Measurements from ENCODE around the gene GEMIN5.

GEMIN5 gene

DNA sequence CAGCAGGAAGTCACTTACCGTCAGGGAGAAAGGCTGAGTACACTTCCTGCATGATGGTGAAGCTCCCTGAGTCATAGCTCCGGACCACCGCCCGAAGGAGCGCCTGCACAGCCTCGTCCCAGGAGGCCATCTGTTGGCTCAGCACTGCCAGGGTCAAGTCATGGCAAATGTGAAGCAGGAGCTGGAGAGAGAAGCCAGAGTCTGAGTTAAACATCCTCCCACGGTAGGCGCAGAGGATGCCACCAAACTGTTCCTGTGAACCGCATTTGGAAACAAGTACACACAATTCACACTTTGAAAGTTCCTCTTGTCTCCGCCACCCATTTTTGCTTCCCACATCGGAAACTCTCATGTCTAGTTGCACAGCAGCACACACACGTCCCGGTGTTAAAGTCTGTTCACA, 45.6 kb downstream of the GEMIN5 start:
- DNase-seq (ENCODE audit: low read depth, low spot score) = no peak

DNA sequence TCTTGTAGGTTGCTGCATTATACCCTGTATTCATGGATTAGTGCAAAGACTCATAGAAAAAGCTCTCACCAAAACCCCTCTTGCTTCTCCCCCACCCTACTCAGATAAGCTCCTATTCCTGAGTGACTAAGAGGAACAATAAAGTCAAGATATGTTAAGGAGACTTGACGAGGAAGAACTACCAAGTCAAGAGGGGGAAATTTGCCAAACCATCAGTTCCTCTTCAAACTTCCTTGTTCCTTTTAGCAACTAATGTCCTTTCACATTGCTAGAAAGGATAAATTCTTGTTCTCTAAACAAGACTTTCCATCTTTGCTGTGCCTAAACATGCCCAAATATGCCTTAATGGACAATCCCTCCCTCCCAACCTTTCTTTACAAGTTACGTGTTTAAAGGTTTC, 52.6 kb downstream of the GEMIN5 start:
- no peak for DNase-seq (ENCODE audit: low read depth, low spot score)

DNA sequence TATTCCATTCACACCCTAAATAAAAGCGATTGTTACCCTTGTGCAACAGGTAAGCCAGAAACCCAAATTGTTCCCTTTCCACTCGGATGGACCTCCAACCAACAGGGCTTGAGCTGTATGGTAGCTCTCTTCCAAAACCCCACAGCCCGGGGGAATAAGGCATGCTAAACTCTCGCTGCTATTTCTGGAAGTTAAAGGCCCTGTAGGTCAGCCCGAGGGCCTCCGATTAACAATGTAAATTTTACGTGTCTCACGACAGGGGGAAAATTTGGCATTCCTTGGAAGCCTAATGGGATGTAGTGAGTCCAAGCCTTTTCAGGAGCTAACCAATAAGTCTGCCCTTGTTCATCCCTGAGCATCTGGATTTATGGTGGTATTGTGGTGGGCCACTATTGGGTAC, 53.6 kb downstream of the GEMIN5 start:
- no peak for DNase-seq (ENCODE audit: low read depth, low spot score)

DNA sequence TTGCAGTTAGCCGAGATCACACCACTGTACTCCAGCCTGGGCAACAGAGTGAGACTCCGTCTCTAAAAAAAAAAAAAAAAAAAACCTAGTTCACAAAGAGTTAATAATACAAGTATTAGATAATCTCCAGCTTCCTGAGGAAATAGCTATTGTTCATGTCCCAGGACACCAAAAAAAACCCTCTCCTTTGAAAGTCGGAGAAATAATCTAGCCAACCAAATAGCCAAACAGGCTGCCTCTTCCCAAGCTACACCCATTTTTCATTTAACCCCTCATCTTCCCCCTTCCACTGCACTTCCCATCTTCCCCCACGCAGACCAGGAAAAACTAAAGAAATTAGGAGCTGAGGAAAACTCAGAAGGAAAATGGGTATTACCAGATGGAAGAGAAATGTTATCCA, 56.0 kb downstream of the GEMIN5 start:
- DNase-seq (ENCODE audit: low read depth, low spot score) = no peak

DNA sequence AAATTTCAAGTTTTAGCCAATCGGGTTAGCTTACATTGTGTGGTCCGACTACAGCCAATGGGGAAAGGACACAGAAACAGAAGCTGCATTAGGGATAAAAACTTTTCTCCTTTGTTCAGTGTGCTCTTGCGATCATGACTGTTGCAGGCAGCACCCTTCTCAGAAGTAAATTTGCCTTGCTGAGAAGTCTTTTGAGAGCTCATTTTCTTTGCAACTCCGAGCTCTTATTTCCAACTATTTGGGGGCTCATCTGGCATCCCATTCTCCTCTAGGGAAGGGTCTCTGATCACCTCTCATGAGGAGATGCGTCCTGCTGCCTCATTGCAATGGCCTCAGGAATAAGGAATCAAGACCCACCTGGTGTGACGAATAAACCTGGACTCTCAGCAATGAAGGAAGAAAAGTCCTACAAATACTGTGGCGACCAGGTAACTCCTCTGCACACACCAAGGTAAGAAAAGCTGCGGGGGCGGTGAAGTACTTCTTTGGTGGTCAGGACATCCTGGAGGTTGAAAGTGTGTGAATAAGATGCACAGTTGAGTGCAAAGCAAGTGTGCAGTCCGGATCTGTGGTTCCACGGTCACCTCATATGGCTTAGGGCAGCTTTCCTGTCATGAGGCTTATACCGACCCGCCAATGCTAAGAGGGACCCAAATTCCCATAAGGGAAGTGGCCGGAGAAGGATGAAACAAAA, 59.2 kb downstream of the GEMIN5 start:
- peak; percentile 12 for DNase-seq (ENCODE audit: low read depth, low spot score)

DNA sequence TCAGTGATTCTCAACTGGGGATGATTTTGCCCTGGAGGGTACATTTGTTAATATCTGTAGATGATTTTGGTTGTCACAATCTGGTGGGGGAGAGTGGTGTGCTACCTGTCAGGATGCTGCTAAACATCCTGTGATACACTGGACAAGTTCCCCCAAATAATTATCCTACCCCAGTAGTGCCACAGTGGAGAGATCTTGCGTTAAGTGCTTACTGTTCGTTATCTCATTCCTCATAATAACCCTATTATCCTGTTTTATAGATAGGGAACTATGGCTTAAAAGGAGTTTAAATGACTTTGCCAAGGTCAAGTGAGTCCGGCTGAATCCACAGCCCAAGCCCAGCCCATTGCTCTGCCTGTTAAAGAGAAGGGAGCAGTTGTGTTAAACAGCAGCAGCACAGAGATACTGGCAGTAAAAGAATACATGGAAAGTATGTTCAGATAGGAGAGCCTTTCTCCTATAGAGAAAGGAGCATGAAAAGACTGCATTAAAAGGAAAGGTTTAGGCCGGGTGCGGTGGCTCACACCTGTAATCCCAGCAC, 64.2 kb downstream of the GEMIN5 start:
- DNase-seq (ENCODE audit: low read depth, low spot score) = no peak

DNA sequence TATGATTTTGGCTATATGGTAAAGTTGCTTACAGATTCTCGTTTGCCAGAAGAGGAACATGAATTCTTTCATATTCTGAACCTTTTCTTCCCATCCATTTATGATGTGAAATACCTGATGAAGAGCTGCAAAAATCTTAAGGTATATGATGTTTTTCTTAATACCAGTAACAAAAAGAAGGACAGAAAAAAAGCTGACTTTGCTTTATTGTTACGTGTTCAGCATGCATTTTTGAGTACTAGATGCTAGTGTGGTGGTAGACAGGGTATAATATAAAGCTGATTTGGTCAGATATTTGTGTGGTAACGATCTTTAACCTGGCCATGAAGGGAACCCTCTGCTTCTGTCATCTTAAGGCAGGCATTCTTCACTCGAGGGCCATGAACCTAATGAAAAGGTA, 66.3 kb downstream of the GEMIN5 start:
- DNase-seq (ENCODE audit: low read depth, low spot score) = no peak

DNA sequence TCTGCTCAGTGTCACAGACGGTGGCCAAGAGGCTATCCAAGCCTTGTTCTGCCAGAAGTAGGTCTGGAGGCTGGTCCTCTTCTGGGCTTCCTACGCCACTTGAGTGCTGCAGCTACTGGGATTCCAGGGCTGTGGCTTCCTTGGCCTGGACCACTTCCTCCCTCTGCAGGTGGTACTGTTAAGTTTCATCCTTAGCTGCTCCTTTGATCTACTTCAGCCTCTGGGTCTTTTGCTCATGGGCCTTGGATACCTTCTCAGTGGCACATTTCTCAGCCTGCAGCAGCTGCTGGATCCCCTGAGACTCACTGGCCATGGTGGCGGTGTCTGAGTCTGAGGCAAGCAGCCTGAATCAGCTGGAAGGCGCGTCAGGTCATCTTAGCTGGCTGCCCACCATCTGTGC, 69.3 kb downstream of the GEMIN5 start:
- DNase-seq (ENCODE audit: low read depth, low spot score) = no peak

DNA sequence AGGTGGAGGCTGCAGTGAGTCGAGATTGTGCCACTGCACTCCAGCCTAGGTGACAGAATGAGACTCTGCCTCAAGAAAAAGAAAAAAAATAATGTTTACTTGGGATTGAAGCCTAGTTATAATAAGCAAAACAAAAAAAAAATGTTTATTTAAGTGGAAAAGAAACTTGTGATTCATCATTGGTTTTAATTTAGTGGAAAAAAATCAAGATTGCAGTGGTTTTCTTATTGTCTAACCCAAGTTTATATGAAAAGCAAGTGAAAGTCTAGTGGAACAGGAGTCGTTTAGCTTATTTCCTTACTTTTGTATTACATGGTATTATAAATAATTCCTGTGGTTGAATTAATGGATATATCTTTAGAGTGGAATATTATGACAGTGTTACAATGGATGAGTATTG, 71.2 kb downstream of the GEMIN5 start:
- no peak for DNase-seq (ENCODE audit: low read depth, low spot score)

DNA sequence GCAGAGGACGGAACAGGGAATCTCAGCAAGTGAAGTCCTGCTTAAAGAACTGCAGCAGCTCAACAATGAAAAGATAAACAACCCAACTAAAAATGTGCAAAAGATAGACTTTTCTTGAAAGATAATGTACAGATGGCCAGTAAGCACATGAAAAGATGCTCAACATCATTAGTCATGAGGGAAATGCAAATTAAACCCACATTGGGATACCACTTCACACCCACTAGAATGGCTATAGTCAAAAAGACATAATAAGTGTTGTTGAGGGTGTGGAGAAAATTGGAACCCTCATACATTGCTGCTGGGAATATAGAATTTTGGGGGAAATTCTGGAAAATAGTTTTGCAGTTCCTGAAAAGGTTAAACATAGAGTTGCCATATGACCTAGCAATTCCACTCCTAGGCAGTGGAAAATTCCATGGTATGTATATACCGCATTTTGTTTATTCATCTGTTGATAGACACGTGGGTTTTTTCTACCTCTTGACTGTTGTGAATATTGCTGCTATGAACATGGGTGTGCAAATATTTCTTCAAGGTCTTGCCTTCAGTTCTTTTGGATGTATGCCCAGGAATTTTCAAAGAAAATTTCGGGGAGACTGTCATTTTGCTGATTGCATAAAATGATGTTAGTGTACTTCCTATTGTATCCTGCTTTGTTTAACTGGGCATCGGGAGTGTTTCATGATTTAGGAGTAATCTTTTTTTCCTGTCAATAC, 72.4 kb downstream of the GEMIN5 start:
- DNase-seq (ENCODE audit: low read depth, low spot score) = no peak

DNA sequence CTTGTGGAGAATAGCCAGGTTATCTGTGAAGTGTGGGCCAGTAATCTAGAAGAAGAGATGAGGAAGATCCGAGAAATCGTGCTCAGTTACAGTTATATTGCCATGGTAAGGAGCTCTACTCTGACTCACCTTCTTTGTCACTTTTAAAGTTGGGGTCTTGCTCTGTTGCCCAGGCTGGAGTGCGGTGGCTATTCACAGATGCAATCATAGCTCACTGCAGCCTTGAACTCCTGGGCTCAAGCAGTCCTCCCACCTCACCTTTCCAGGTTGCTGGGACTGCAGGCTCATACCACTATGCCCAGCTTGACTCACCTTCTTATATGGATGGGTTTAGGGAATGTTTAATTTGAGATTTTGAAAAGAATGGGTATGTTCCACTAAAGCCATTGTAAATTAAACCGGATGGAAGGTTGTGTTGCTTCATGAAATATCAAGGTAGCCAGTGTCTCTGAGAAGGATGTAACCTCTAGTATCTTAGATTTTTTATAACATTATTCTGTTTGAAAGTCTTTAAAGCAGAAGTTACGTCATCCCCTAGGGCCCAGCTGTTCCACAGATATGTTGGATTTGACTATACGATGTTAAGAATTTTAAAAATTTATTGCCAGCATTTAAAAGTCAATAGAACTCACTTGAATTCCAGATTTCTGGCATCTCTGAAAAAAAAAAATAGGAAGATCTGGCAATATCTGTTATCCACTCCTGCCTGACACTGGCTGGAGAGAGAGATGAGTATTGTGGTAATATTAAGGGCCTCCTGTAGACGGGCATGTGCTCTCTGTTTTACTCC, 74.5 kb downstream of the GEMIN5 start:
- DNase-seq (ENCODE audit: low read depth, low spot score) = no peak

DNA sequence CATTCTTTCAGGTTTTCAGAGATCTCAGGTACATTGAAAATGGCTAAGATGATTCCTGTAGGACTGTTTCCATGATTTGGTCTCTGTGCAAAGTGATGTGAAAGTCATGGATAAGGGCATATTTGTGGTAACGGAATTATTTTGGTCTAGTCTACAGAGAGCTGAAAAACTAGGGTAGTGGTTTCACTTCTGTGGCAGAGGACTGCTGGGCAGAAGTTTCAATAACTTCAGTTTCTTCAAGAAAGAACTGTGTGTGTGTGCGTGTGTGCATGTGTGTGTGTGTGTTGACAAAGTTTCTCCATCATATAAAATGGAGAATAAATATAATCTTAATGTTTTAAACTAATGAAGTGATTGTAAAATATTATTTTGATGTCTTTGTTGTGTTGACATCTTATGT, 75.2 kb downstream of the GEMIN5 start:
- DNase-seq (ENCODE audit: low read depth, low spot score) = peak; percentile 66

DNA sequence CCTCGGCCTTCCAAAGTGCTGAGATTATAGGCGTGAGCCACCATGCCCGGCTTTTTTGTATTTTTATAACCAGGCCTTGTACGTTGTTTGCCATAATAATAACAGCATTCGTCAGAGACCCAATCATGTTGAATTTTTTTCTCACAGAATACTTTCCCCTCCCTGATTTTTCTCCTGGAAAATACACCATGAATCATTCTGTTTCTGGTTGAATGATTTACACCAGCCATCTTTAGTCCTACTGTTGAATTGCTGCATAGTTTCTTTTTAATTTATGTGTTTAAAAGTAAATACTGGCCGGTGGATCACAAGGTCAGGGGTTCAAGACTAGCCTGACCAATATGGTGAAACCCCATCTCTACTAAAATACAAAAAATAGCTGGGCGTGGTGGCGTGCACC, 76.1 kb downstream of the GEMIN5 start:
- DNase-seq (ENCODE audit: low read depth, low spot score) = no peak

DNA sequence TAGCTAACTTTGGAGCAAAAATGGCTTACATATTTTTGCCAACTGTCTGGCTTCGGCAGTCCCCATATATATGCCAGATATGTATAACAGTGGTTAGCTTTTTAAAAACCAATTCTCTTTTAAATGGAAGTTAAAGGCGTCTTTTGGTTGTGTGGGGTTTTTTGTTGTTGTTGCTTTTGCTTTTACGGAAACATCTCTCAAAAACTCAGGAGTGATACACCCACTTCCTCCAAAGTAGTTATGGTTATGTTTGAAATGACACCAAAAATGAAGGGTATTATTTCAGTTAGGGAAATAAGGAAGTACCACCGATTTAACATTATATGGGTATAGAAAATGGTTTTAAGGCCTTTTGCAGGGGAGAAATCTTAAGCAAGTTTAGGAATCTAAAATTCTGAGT, 77.2 kb downstream of the GEMIN5 start:
- no peak for DNase-seq (ENCODE audit: low read depth, low spot score)

DNA sequence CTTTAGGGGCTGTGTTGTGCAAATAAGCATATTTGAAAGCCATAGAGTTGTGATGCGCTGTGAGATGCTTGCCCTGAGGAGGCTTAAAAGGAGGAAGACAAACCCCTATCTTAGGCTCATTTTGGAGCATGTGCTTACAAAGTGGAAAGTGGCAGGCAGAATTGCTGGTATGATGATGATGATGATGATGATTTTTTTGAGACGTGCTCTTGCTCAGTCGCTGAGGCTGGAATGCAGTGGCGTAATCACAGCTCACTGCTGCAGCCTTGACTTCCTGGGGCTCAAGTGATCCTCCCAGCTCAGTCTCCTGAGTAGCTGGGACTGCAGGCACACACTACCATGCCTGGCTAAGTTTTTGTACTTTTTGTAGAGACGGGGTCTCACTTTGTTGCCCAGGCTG, 77.9 kb downstream of the GEMIN5 start:
- DNase-seq (ENCODE audit: low read depth, low spot score) = peak; percentile 42

DNA sequence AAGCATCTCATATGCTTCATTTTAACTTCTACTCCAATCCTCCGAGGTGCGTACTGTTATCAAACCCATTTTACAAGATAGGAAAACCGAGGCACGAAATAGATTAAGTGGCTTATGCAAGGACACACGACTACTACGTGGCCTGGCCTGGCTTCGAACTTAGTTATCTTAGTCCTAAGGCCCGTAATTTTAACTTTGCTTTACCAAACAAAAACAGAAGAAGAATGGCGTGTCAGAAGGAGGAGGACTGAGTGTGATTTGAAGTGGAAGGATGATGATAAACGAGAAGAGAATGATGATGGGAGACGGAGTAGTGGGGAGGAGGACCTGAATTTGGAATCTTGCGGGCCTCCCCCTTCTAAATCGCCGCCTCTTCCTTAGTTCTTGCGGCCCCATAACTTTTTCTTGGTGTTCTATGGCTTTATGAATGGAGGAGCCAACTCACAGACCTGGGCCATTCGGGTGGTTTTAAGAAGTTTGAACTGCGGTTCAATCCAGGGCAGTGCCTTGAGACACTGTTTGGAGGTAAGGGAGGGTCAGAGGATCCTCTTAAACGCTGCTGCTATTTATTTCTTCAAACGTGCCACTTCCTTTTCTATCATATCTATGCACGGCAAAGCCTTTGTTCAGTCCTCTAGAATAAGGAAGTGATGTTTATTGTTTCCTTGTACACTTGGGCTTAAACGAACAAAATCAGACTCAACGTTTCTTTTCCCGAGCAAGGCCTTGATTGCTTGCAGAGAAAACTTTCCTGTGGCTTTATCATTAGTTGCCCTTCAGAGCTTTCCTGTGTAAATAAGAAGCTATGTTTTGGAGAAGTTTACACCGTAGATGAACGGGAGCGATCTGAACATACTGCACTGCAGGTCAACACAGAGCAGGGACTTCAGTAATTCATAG, 78.8 kb downstream of the GEMIN5 start:
- DNase-seq (ENCODE audit: low read depth, low spot score) = no peak

DNA sequence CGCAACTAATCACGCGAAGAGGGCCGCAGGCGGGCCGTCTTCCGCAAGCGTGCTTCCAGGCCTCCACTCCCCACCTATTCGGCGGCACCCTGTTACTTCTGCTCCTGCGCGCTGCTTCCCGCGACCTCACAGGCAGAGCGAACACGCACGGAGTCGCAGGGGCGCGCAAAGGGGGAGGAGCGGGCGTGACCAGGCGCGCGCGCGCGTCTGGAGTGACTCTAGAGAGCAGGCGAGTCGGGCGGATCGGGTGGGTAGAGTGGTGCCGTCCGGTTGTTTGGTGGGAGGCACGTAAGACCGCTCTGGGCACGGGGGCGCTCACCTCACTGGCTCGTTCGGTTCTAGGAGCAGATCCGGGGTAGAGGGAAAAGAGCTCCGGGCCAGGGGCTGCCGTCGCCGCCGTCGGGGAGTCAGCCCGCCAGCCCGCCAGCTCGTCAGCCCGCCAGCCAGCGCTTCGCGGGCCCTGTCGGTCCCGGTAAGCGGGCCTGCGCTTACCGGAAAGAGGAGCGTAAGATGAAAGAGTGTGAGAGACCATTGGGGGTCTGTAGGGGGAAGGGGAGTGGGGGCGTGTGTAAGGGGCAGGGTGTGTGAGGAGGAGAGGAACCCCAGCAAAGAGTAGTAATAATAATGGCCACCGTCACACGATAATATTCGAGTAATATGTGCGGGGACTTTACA, 79.6 kb downstream of the GEMIN5 start, which contains the start of gene CNOT8:
CNOT8 (plus strand) TSS at position 331 of the 675 bp plus-strand sequence. CDS start 4,652 bp downstream, outside the sequence.
- DNase-seq (ENCODE audit: low read depth, low spot score) = peak; percentile 99

DNA sequence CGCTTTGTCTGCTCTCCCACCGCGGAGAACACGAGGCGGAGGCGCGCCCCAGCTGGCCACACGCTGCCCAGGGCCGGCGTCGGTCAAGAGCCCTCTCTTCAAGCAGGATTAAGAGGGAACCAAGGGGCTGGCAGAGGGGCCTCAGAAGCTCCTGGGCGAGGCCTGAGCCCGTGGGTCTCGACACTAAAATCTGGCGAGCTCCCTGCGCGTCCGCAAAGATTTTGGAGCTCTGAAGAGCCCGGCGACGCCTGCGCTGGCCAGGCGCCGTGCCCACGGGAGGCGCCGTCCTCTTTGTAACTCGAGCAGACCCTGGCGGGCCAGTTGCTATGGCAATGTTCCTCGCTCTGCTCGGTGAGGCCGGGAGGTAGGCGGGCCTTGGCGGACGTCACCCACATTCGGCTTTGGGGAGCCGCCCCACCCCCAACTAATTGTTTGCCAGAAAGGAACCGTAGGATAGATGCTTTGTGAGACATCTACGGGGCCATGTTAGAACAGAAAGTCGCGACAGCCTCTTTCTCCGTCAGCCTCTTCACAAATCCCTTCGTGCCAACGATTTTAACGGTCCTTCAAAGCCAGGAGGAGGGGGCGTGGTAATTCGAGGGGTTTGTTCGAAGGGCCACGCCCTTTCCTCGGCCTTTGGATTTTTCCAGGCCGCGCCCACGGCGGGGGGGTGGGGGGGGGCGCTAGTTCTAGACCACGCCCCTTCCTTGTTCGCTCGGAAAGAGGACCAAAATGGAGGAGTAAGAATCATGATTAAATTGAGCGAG, 80.3 kb downstream of the GEMIN5 start:
- DNase-seq (ENCODE audit: low read depth, low spot score) = peak; percentile 98

DNA sequence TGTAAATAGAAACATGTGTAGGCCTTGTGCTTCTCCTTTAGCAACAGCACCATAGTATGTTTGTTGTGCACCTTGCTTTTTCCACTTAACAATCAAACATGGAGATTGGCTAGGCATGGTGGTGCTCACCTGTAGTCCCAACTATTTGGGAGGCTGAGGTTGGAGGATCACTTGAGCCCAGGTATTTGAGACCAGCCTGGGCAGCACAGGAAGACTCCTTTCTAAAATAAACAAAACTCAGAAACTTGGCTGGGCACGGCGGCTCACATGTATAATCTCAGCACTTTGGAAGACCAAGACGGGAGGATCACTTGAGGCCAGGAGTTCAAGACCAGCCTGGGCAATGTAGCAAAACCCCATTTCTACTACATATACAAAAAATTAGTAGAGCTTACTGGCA, 86.7 kb downstream of the GEMIN5 start:
- no peak for DNase-seq (ENCODE audit: low read depth, low spot score)

Data from astrocyte of the hippocampus (primary cell).